A549 (cell line): ENCODE data around the gene CASTOR1.

Source experiments
- JUN ChIP-seq, 2 experiments: fragments of >200 bp; sonication (Bioruptor Twin); formaldehyde crosslinking; IDR thresholded peaks; 2 replicates in 1 of 2; 3 replicates in 1 of 2; pipeline ENCODE4 v1.6.1; 2016 to 2017
- MAFK ChIP-seq: fragments of 450-650 bp; IDR thresholded peaks from 2 replicates; pipeline ENCODE4 v1.6.1; 2014; ENCODE audit not compliant: partially characterized antibody
- NFE2L2 ChIP-seq: fragments of 150-350 bp; conservative IDR thresholded peaks from 2 replicates; pipeline ENCODE4 v1.6.1; 2014; ENCODE audit warnings: low read length
- POLR2A ChIP-seq: IDR thresholded peaks from 2 replicates; pipeline ENCODE4 v1.6.1; 2012; ENCODE audit warnings: mild to moderate bottlenecking, low read length
- TF ChIP-seq, protein P1 (sequence below): fragments of >200 bp; sonication (Bioruptor Twin); formaldehyde crosslinking; IDR thresholded peaks from 3 replicates; pipeline ENCODE4 v1.5.1; 2016
- TF ChIP-seq, protein P2 (sequence below): fragments of >200 bp; sonication (Bioruptor Twin); formaldehyde crosslinking; IDR thresholded peaks from 2 replicates; pipeline ENCODE4 v1.6.1; 2016
- TF ChIP-seq, protein P3 (sequence below): fragments of 450-650 bp; IDR thresholded peaks from 2 replicates; pipeline ENCODE4 v1.6.1; 2014; ENCODE audit warnings: antibody characterized with exemption

DNA sequence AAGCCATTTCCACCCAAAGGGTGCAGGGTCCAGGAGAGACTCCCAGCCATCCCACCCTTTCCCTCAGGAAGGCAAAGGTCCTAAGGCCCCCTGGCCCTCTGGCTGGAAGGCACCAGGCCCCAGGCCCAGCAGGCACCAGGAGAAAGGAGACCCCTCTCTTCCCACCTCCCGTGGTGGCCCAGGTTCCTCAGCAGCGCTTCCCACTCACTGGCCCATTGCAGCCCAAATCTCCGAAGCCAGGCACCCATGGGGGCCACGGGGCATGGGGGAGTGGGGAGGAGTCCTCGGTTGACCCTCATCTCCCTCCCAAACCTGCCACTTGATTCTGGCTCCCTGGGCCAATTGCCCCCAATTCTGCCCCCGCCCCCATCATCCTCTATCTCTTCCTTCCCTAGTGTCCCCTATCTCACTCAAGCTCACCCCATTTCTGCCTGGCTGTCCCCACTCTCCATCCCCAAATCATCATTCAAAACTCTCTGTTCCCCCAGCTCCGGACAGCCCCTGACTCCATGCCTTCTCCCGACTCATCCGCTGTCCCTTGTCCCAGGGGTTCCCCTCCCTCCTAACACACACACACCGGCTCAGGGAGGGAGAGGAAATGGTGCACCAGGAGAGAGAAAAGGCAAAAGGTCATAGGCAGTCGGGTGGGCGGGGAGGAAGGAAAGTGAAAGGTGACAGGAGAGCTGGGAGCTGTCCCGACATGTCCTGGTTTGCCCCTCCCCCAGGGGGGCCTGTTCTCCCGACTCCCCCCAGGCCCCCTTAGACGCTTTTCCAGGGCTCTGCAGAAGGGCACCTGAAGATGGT, 43.9 kb downstream of the CASTOR1 start:
- TF ChIP-seq, protein P1, sequence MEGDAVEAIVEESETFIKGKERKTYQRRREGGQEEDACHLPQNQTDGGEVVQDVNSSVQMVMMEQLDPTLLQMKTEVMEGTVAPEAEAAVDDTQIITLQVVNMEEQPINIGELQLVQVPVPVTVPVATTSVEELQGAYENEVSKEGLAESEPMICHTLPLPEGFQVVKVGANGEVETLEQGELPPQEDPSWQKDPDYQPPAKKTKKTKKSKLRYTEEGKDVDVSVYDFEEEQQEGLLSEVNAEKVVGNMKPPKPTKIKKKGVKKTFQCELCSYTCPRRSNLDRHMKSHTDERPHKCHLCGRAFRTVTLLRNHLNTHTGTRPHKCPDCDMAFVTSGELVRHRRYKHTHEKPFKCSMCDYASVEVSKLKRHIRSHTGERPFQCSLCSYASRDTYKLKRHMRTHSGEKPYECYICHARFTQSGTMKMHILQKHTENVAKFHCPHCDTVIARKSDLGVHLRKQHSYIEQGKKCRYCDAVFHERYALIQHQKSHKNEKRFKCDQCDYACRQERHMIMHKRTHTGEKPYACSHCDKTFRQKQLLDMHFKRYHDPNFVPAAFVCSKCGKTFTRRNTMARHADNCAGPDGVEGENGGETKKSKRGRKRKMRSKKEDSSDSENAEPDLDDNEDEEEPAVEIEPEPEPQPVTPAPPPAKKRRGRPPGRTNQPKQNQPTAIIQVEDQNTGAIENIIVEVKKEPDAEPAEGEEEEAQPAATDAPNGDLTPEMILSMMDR = no peak
- TF ChIP-seq MAFK (no peak), JUN (IDR thresholded peaks at IDR 0.05) (no peak; a peak in 1 of 5 replicates), POLR2A (no peak), NFE2L2 (no peak)
- TF ChIP-seq, protein P2, sequence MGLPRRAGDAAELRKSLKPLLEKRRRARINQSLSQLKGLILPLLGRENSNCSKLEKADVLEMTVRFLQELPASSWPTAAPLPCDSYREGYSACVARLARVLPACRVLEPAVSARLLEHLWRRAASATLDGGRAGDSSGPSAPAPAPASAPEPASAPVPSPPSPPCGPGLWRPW = no peak
- TF ChIP-seq, protein P3, sequence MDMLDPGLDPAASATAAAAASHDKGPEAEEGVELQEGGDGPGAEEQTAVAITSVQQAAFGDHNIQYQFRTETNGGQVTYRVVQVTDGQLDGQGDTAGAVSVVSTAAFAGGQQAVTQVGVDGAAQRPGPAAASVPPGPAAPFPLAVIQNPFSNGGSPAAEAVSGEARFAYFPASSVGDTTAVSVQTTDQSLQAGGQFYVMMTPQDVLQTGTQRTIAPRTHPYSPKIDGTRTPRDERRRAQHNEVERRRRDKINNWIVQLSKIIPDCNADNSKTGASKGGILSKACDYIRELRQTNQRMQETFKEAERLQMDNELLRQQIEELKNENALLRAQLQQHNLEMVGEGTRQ = no peak
